Liver (tissue), 3 donors: ENCODE results near the gene CLDN24.

Experiments used
- GABPA ChIP-seq, 2 donors: IDR thresholded peaks in 1 of 2; conservative IDR thresholded peaks in 1 of 2; 2 replicates each; pipeline ENCODE4 v1.6.1; 2016; ENCODE audit warnings: antibody characterized with exemption in 2 of 2, mild to moderate bottlenecking in 1 of 2, moderate library complexity in 1 of 2
- HNF4G ChIP-seq: IDR thresholded peaks from 2 replicates; pipeline ENCODE4 v1.6.1; 2016; ENCODE audit warnings: antibody characterized with exemption
- JUND ChIP-seq, 2 donors: IDR thresholded peaks; 2 replicates each; pipeline ENCODE4 v1.6.1; 2016; ENCODE audit warnings: antibody characterized with exemption in 2 of 2
- MAX ChIP-seq: IDR thresholded peaks from 2 replicates; pipeline ENCODE4 v1.6.1; 2016; ENCODE audit warnings: antibody characterized with exemption
- RAD21 ChIP-seq, 2 donors: IDR thresholded peaks; 2 replicates each; pipeline ENCODE4 v1.6.1; 2016; ENCODE audit warnings: antibody characterized with exemption in 2 of 2, mild to moderate bottlenecking in 2 of 2
- RXRA ChIP-seq, 2 donors: IDR thresholded peaks; 2 replicates each; pipeline ENCODE4 v1.6.1; 2017 to 2018; ENCODE audit warnings: antibody characterized with exemption in 2 of 2, mild to moderate bottlenecking in 1 of 2
- SP1 ChIP-seq: IDR thresholded peaks from 2 replicates; pipeline ENCODE4 v1.6.1; 2018; ENCODE audit warnings: antibody characterized with exemption, mild to moderate bottlenecking
- TAF1 ChIP-seq: conservative IDR thresholded peaks from 2 replicates; pipeline ENCODE4 v1.6.1; 2016; ENCODE audit warnings: antibody characterized with exemption, mild to moderate bottlenecking
- YY1 ChIP-seq: IDR thresholded peaks from 2 replicates; pipeline ENCODE4 v1.6.1; 2016; ENCODE audit warnings: antibody characterized with exemption, mild to moderate bottlenecking
- ZBTB33 ChIP-seq: IDR thresholded peaks from 2 replicates; pipeline ENCODE4 v1.6.1; 2016; ENCODE audit warnings: antibody characterized with exemption
- TF ChIP-seq, protein P1 (sequence below): IDR thresholded peaks from 2 replicates; pipeline ENCODE4 v1.6.1; 2016; ENCODE audit warnings: antibody characterized with exemption, mild to moderate bottlenecking
- TF ChIP-seq, protein P2 (sequence below): fragments of 150-350 bp; IDR thresholded peaks from 2 replicates; pipeline ENCODE4 v1.5.1; 2017; ENCODE audit warnings: improper control_type of control experiment, low read depth, low read length; ENCODE audit not compliant: missing input control
- donor health status: healthy.
- donor health status: healthy.

GRCh38 chr4:183358215-183358755, 36.1 kb upstream of the CLDN24 start:
- TF ChIP-seq, protein P1, sequence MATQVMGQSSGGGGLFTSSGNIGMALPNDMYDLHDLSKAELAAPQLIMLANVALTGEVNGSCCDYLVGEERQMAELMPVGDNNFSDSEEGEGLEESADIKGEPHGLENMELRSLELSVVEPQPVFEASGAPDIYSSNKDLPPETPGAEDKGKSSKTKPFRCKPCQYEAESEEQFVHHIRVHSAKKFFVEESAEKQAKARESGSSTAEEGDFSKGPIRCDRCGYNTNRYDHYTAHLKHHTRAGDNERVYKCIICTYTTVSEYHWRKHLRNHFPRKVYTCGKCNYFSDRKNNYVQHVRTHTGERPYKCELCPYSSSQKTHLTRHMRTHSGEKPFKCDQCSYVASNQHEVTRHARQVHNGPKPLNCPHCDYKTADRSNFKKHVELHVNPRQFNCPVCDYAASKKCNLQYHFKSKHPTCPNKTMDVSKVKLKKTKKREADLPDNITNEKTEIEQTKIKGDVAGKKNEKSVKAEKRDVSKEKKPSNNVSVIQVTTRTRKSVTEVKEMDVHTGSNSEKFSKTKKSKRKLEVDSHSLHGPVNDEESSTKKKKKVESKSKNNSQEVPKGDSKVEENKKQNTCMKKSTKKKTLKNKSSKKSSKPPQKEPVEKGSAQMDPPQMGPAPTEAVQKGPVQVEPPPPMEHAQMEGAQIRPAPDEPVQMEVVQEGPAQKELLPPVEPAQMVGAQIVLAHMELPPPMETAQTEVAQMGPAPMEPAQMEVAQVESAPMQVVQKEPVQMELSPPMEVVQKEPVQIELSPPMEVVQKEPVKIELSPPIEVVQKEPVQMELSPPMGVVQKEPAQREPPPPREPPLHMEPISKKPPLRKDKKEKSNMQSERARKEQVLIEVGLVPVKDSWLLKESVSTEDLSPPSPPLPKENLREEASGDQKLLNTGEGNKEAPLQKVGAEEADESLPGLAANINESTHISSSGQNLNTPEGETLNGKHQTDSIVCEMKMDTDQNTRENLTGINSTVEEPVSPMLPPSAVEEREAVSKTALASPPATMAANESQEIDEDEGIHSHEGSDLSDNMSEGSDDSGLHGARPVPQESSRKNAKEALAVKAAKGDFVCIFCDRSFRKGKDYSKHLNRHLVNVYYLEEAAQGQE: no peak
- TF ChIP-seq, protein P2, sequence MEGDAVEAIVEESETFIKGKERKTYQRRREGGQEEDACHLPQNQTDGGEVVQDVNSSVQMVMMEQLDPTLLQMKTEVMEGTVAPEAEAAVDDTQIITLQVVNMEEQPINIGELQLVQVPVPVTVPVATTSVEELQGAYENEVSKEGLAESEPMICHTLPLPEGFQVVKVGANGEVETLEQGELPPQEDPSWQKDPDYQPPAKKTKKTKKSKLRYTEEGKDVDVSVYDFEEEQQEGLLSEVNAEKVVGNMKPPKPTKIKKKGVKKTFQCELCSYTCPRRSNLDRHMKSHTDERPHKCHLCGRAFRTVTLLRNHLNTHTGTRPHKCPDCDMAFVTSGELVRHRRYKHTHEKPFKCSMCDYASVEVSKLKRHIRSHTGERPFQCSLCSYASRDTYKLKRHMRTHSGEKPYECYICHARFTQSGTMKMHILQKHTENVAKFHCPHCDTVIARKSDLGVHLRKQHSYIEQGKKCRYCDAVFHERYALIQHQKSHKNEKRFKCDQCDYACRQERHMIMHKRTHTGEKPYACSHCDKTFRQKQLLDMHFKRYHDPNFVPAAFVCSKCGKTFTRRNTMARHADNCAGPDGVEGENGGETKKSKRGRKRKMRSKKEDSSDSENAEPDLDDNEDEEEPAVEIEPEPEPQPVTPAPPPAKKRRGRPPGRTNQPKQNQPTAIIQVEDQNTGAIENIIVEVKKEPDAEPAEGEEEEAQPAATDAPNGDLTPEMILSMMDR: no peak
- TF ChIP-seq RAD21 (IDR thresholded peaks at IDR 0.05): no peak
- no peak for TF ChIP-seq GABPA (IDR thresholded peaks at IDR 0.05 in 1 of 2, conservative IDR thresholded peaks at IDR 0.05 in 1 of 2)
- TF ChIP-seq SP1: no peak
- TF ChIP-seq ZBTB33: no peak
- TF ChIP-seq TAF1: no peak
- TF ChIP-seq JUND (IDR thresholded peaks at IDR 0.05): no peak
- no peak for TF ChIP-seq MAX
- no peak for TF ChIP-seq YY1
- no peak for TF ChIP-seq RXRA (IDR thresholded peaks at IDR 0.05)
- TF ChIP-seq HNF4G: no peak
